ENCODE results near the gene PANX2.
A peak's percentile ranks its signal among the peaks of the same experiment; 100 is the strongest.
"Not testable (repeated sequence)": the region's sequence is repeated elsewhere in the genome, so short reads cannot be mapped to it uniquely, and the experiment has no call there.

PANX2 gene

DNA sequence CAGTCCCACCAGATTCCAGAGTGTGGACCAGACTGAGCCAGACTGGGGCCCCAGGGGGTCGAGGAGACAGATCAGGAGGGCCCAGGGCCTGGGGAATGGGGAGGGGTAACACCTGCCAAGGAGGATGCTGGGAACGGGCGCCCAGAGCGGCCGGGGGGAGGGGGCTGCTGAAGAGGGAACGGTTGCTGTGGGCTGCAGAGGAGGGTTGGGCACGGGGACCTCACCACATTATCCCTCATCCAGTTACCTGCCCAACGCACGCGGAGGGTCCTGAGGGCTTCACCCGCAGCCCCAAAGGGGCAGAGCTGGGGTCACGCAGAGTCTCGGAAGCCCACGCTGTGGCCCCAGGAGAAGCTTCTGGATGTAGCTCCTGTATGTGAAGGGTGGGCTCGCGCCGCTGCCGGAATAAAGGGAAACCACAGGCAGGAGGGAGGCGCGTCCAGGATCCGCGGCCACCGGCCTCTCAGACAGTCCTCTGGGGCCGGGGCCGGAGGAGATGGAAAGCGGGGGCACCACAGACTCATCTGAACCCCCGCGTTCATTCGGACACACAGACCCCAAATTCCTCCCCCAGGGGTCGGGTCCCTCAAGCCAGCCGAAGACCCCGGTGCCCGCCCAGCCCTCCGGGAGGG is 29.4 kb downstream of the PANX2 start:
- Histone ChIP-seq H3K9me3 (ENCODE audit: low read length) (no peaks in the 10 kb centered on the region), H3K36me3 (ENCODE audit: insufficient read depth, low read length) (peaks cover 11% of the 10 kb centered on the region), H3K27ac (ENCODE audit: low read depth, low read length) (peak overlapping the region; percentile 27), H3K9ac (ENCODE audit: low read length) (no peak overlapping the region), H3K4me1 (ENCODE audit: insufficient read depth, low read length) (peaks cover 17% of the 10 kb centered on the region), H3K27me3 (ENCODE audit: control insufficient read depth in 1 of 2, insufficient read depth in 2 of 2, low read length in 2 of 2) (no peaks in the 10 kb centered on the region), H3K4me3 (ENCODE audit: low read depth in 1 of 2, low read length in 2 of 2) (peak overlapping the region; percentile 55 to 74)

DNA sequence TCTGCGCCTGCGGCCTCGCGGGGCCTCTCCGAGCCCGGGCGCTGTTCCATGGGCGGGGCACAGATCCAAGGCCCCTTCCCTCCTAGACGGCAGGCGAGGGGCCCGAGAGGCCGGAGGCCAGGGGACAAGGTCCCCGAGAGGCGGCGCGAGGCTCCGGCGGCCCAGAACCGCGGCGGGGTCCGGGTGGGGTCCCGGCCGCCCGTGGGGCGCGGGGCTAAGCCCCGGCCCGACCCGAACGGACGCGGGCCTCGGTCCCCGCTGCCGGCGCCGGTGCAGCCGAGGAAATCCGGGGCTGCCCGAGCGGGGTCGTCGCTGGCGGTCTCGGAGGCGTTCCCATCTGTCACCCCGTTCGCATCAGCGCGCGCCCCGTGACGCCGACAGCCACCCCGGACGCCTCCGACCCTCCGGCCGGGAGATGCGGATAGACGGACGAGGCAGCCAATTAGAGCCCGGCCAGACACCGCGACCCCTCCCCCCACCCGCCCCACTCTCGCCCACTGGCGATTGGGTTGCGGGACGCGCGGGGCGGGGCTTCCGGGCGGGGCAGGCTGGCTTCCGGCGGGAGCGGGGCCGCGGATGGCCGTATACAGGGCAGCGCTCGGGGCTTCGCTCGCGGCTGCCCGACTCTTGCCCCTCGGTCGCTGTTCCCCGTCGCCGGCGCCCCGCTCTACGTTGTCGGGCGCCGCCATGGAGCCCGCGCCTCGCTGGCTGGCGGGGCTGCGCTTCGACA is 30.1 kb downstream of the PANX2 start, which contains the start of gene SELENOO:
Gene SELENOO, plus strand, starts transcription at position 551 of the 730 bp plus-strand sequence. Its CDS starts 26 bp downstream, at position 577.
- Histone ChIP-seq H3K27me3 (ENCODE audit: control insufficient read depth in 1 of 2, insufficient read depth in 2 of 2, low read length in 2 of 2) (no peaks in the 10 kb centered on the region), H3K4me3 (ENCODE audit: low read depth in 1 of 2, low read length in 2 of 2) (peak within 1 kb of the TSS; percentile 63 to 74), H3K27ac (ENCODE audit: low read depth, low read length) (peak within 1 kb of the TSS; percentile 58), H3K36me3 (ENCODE audit: insufficient read depth, low read length) (peaks cover 11% of the 10 kb centered on the region), H3K4me1 (ENCODE audit: insufficient read depth, low read length) (peaks cover 17% of the 10 kb centered on the region), H3K9me3 (ENCODE audit: low read length) (no peaks in the 10 kb centered on the region), H3K9ac (ENCODE audit: low read length) (peak within 1 kb of the TSS; percentile 49)

DNA sequence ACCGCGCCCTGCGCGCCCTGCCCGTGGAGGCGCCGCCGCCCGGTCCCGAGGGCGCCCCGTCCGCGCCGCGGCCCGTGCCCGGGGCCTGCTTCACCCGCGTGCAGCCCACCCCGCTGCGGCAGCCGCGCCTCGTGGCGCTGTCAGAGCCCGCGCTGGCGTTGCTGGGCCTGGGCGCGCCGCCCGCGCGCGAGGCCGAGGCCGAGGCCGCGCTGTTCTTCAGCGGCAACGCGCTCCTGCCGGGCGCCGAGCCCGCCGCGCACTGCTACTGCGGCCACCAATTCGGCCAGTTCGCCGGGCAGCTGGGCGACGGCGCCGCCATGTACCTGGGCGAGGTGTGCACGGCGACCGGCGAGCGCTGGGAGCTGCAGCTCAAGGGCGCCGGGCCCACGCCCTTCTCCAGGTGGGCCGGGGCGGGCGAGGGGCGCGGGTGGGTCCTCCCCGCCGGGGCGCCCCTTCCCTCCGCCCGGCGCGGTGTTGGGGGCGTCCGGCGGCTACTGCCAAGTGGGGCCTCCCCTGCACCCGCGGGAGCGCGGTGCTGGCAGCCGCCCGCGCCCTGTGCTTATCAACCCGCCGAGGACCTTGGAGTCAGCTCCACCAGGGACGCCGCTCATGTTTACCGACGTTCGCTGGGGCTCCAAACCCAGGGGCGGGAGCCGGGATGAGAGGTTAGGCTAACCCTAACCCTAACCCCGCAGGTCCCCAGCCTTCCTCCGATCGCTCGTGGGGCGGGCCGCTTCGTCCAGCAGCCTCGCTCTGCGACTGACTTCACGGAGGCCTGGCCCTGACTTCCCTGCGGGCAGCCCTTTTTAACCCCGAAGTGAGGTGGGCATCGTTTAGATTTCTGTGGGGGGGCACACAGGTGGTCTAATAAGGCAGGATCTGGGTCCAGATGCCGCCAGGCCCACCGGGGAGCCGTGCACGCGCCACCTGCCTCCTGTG is 30.9 kb downstream of the PANX2 start:
- H3K9ac ChIP-seq (ENCODE audit: low read length) = peak overlapping the region; percentile 49
- H3K27ac ChIP-seq (ENCODE audit: low read depth, low read length) = peak overlapping the region; percentile 58
- H3K4me1 ChIP-seq (ENCODE audit: insufficient read depth, low read length) = peaks cover 17% of the 10 kb centered on the region
- peak overlapping the region; percentile 63 to 74 for H3K4me3 ChIP-seq (ENCODE audit: low read depth in 1 of 2, low read length in 2 of 2)
- peaks cover 18% of the 10 kb centered on the region for H3K36me3 ChIP-seq (ENCODE audit: insufficient read depth, low read length)
- no peaks in the 10 kb centered on the region for H3K9me3 ChIP-seq (ENCODE audit: low read length)
- no peaks in the 10 kb centered on the region for H3K27me3 ChIP-seq (ENCODE audit: control insufficient read depth in 1 of 2, insufficient read depth in 2 of 2, low read length in 2 of 2)

DNA sequence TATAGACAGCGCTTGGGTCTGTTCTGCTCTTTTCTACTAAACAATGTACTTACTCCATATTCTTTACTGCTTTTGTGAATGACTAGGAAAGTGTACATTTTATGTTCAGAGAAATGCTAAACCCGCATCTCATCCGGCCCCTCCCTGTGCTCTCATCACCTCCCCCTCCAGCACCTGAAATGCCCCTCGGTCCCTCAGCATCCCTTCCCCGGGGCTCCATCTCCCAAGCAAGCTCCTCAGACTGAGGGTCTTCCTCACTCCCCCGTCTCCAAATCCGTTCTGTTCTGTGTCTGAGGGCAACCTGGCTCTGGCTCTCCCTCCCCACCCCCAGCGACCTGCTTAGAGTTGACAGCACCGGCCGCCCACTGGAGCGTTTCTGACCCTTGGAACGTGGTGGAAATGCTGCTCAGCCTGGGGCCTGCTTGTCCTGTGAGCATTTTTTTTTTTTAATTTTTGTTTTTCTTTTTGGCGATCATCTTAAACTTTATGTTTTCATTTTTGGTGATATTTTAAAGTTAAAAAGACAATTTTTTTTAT is 31.7 kb downstream of the PANX2 start:
- no peak overlapping the region for H3K27ac ChIP-seq (ENCODE audit: low read depth, low read length)
- peaks cover 17% of the 10 kb centered on the region for H3K4me1 ChIP-seq (ENCODE audit: insufficient read depth, low read length)
- H3K4me3 ChIP-seq (ENCODE audit: low read depth in 1 of 2, low read length in 2 of 2) = peak overlapping the region; percentile 63 to 64
- peaks cover 25% of the 10 kb centered on the region for H3K36me3 ChIP-seq (ENCODE audit: insufficient read depth, low read length)
- H3K9me3 ChIP-seq (ENCODE audit: low read length) = no peaks in the 10 kb centered on the region
- H3K27me3 ChIP-seq (ENCODE audit: control insufficient read depth in 1 of 2, insufficient read depth in 2 of 2, low read length in 2 of 2) = no peaks in the 10 kb centered on the region
- peak overlapping the region; percentile 49 for H3K9ac ChIP-seq (ENCODE audit: low read length)

DNA sequence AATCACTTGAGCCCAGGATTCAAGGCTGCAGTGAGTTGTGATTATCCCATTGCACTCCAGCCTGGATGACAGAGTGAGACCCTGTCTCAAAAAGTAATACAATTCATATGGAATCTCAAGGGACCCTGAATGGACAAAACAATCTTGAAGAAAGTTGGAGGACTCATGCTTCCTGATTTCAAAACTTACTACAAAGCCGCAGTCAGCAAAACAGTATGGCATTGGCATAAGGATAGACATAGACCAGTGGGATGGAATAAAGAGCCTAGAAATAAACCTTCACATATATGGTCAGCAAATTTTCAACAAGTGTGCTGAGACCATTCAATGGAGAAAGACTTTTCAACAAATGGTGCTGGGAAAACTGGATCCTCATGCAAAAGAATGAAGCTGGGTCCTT is 32.8 kb downstream of the PANX2 start:
- no peak overlapping the region for H3K27ac ChIP-seq (ENCODE audit: low read depth, low read length)
- H3K9ac ChIP-seq (ENCODE audit: low read length) = no peak overlapping the region
- peaks cover 30% of the 10 kb centered on the region for H3K36me3 ChIP-seq (ENCODE audit: insufficient read depth, low read length)
- no peak overlapping the region for H3K4me3 ChIP-seq (ENCODE audit: low read depth in 1 of 2, low read length in 2 of 2)
- H3K4me1 ChIP-seq (ENCODE audit: insufficient read depth, low read length) = peaks cover 17% of the 10 kb centered on the region
- H3K27me3 ChIP-seq (ENCODE audit: control insufficient read depth in 1 of 2, insufficient read depth in 2 of 2, low read length in 2 of 2) = no peaks in the 10 kb centered on the region
- H3K9me3 ChIP-seq (ENCODE audit: low read length) = no peaks in the 10 kb centered on the region

DNA sequence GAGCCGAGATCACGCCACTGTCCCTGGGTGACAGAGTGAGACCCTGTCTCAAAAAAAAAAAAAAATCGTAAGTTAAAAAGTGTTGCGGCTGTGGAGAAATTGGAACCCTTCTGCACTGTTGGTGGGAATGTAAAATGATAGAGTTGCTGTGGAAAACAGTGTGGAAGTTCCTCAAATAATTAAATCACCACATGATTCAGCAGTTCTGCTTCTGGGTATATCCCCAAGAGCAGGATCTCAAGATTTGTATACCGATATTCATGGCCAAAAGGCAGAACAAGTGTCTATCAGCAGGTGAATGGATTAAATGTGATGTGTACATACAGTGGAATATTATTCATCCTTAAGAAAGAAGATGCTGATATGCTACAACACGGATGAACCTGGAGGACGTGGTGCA is 34.0 kb downstream of the PANX2 start:
- no peaks in the 10 kb centered on the region for H3K27me3 ChIP-seq (ENCODE audit: control insufficient read depth in 1 of 2, insufficient read depth in 2 of 2, low read length in 2 of 2)
- H3K36me3 ChIP-seq (ENCODE audit: insufficient read depth, low read length) = peaks cover 30% of the 10 kb centered on the region
- H3K4me1 ChIP-seq (ENCODE audit: insufficient read depth, low read length) = peaks cover 15% of the 10 kb centered on the region
- H3K27ac ChIP-seq (ENCODE audit: low read depth, low read length) = no peak overlapping the region
- H3K9ac ChIP-seq (ENCODE audit: low read length) = no peak overlapping the region
- no peaks in the 10 kb centered on the region for H3K9me3 ChIP-seq (ENCODE audit: low read length)
- no peak overlapping the region for H3K4me3 ChIP-seq (ENCODE audit: low read depth in 1 of 2, low read length in 2 of 2)

DNA sequence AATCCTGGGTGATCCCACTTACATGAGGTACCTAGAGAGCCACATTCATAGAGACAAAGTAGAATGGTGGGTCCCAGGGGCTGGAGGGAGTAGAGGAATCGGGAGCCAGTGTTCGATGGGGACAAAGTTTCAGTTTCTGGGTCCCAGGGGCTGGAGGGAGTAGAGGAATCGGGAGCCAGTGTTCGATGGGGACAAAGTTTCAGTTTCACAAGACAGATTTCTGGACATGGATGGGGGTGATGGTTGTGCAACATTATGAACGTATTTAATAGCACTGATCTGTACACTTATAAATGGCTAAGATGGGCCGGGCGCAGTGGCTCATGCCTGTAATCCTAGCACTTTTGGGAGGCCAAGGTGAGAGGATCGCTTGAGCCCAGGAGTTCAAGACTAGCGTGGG is 34.5 kb downstream of the PANX2 start:
- H3K4me1 ChIP-seq (ENCODE audit: insufficient read depth, low read length) = peaks cover 11% of the 10 kb centered on the region
- not testable (repeated sequence) for H3K27ac ChIP-seq (ENCODE audit: low read depth, low read length)

DNA sequence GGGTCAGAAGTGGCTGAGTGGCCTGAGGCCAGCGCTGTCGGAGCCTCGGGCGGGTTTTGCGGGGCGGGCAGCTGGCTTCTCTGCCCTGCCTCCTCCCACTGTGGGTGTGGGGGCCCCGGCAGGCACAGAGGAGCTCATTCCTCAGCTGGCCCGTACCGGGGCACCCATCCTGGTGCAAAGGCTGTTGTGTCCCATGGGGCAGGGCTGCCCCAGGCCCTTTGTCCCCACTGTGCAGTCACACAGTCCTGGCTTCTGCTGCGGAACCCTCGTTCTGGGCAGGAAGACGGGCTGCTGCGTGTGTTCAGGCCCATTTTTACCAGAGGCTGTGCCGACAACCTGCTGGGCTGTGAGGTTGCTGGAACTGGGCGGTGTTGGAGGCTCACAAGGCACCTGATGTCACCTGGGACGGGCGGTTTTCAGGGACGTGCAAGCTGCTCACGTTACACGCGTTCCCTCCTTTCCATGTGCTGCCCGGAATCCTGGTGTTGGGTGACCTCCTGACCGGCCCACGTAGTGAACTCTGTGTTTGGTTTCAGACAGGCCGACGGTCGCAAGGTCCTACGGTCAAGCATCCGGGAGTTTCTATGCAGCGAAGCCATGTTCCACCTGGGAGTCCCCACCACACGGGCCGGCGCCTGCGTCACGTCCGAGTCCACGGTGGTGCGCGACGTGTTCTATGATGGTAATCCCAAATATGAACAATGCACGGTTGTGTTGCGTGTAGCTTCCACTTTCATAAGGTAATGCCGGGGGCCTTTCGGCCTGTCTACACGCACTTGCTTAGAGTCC is 35.4 kb downstream of the PANX2 start:
- Histone ChIP-seq H3K4me3 (ENCODE audit: low read depth in 1 of 2, low read length in 2 of 2) (no peak overlapping the region), H3K9ac (ENCODE audit: low read length) (no peak overlapping the region), H3K9me3 (ENCODE audit: low read length) (no peaks in the 10 kb centered on the region), H3K36me3 (ENCODE audit: insufficient read depth, low read length) (peaks cover 40% of the 10 kb centered on the region), H3K4me1 (ENCODE audit: insufficient read depth, low read length) (peaks cover 10% of the 10 kb centered on the region), H3K27me3 (ENCODE audit: control insufficient read depth in 1 of 2, insufficient read depth in 2 of 2, low read length in 2 of 2) (no peaks in the 10 kb centered on the region), H3K27ac (ENCODE audit: low read depth, low read length) (no peak overlapping the region)

More for the DNA sequence above, 34.5 kb downstream of the PANX2 start:
- H3K4me3 ChIP-seq (ENCODE audit: low read depth in 1 of 2, low read length in 2 of 2); H3K9me3 ChIP-seq (ENCODE audit: low read length); H3K27me3 ChIP-seq (ENCODE audit: control insufficient read depth in 1 of 2, insufficient read depth in 2 of 2, low read length in 2 of 2); H3K9ac ChIP-seq (ENCODE audit: low read length): not testable (repeated sequence)
- H3K36me3 ChIP-seq (ENCODE audit: insufficient read depth, low read length) = peaks cover 30% of the 10 kb centered on the region

DNA sequence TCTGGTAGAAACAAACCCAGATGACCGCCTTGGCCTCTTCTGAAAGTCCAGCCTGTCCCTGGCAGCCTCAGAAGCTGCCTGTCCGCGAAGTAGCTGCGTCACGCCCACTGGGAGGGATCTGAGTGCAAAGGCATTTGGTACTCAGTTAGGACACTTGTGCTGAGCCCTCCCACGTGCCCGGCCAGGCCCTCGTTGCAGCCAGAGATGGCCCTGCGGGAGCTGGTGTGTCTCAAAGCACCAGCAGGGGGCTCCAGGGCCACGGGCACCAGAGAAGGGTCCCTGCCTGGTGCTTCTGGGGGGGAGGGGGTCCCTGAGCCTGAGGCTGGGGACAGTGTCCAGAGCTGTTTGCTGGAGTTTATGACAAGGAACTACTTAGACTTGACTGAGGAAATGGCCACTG is 36.1 kb downstream of the PANX2 start:
- Histone ChIP-seq H3K36me3 (ENCODE audit: insufficient read depth, low read length) (peaks cover 44% of the 10 kb centered on the region), H3K4me3 (ENCODE audit: low read depth in 1 of 2, low read length in 2 of 2) (no peak overlapping the region), H3K27me3 (ENCODE audit: control insufficient read depth in 1 of 2, insufficient read depth in 2 of 2, low read length in 2 of 2) (no peaks in the 10 kb centered on the region), H3K27ac (ENCODE audit: low read depth, low read length) (no peak overlapping the region), H3K9me3 (ENCODE audit: low read length) (no peaks in the 10 kb centered on the region), H3K4me1 (ENCODE audit: insufficient read depth, low read length) (peaks cover 10% of the 10 kb centered on the region), H3K9ac (ENCODE audit: low read length) (no peak overlapping the region)

DNA sequence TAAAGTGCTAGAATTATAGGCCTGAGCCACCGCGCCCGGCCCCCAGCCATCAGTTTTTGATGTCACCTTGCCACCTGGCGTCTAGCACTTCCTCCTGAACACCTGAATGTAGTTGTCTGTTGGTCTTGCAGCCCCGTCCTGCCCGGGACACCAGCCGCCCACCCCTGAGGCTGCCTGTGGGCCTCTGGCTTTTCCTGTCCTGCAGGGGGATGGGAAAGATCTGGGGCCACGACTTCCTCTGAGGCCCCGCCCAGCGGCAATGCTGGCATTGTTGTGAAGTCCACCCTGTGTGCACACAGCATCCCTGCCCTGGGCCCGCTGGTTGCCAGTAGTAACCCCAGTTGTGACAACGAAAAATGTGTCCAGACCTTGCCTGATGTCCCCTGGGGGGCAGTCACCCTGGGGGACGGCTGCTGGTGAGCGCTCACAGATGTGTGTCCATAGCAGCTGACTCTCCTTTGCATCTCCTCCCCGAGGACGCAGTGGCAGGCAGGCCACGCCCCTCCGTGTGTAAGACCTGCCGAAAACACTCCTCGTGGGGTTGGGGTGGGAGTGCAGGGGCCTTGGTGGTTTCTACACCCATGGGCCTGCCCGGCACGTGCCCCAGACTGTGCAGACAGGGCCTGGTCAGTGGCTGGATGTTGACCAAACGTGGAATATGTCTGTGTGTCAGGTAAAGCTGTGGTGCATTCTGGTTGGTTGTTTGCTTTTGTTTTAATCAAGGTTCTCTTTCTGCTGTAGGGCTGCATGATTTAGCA is 37.0 kb downstream of the PANX2 start:
- Histone ChIP-seq H3K4me1 (ENCODE audit: insufficient read depth, low read length) (peaks cover under 1% of the 10 kb centered on the region), H3K27ac (ENCODE audit: low read depth, low read length) (no peak overlapping the region), H3K9me3 (ENCODE audit: low read length) (no peaks in the 10 kb centered on the region)

More for the DNA sequence above, 37.0 kb downstream of the PANX2 start:
- no peak overlapping the region for H3K9ac ChIP-seq (ENCODE audit: low read length)
- no peaks in the 10 kb centered on the region for H3K27me3 ChIP-seq (ENCODE audit: control insufficient read depth in 1 of 2, insufficient read depth in 2 of 2, low read length in 2 of 2)
- H3K4me3 ChIP-seq (ENCODE audit: low read depth in 1 of 2, low read length in 2 of 2) = no peak overlapping the region
- peaks cover 51% of the 10 kb centered on the region for H3K36me3 ChIP-seq (ENCODE audit: insufficient read depth, low read length)

All from muscle layer of colon (tissue), 2 donors.